Left lung (tissue), 10 donors: ENCODE results near the gene IRAG1. TPM values are rescaled to one million over a fixed set of nuclear protein-coding genes. Genes with fewer than 3 reads are reported as not detected.

Experiments
- ATAC-seq: fragments of 200-7000 bp; cut with Tn5 transposase; one replicate; pipeline ENCODE4 v1.9.1; 2020; ENCODE audit warnings: moderate library complexity
- DNase-seq, 4 donors: peaks; one replicate each; pipeline ENCODE4 v3.0.0-alpha.2; 2013 to 2020
- H3K27ac ChIP-seq, 2 donors: fragments of 200-600 bp; sonication (generic) in 1 of 2; one replicate each; pipeline versions ENCODE4 v1.5.0 to v1.8.0; 2020 to 2021
- H3K27me3 ChIP-seq, 2 donors: fragments of 200-600 bp; sonication (generic) in 1 of 2; one replicate each; pipeline versions ENCODE4 v1.5.0 to v1.8.0; 2020 to 2021
- H3K36me3 ChIP-seq, 2 donors: fragments of 200-600 bp; sonication (generic) in 1 of 2; one replicate each; pipeline versions ENCODE4 v1.5.0 to v1.8.0; 2020 to 2021
- H3K4me1 ChIP-seq, 2 donors: fragments of 200-600 bp; one replicate each; pipeline ENCODE4 v1.8.0; 2021
- H3K4me3 ChIP-seq, 2 donors: fragments of 200-600 bp; sonication (generic) in 1 of 2; one replicate each; pipeline versions ENCODE4 v1.5.0 to v1.8.0; 2020 to 2021; ENCODE audit warnings: mild to moderate bottlenecking in 1 of 2
- H3K9me3 ChIP-seq, 2 donors: fragments of 200-600 bp; sonication (generic) in 1 of 2; one replicate each; pipeline versions ENCODE4 v1.5.0 to v1.8.0; 2020 to 2021
- intact Hi-C, 2 donors: fragments of 100-400 bp; cut with DNase I; formaldehyde crosslinking; loops; one replicate each; pipeline versions ENCODE4 v1.11.2 to v1.14.2; 2022
- polyA plus RNA-seq, 6 donors: library from polyadenylated mRNA; unstranded; fragments of 120-200 nt; gene quantifications; one replicate each; pipeline ENCODE4 v1.2.1, GENCODE V29; 2013; ENCODE audit not compliant: insufficient read length in 6 of 6
- total RNA-seq, 2 donors: library from RNA; stranded (reverse); fragmentation: NEBNext Ultra II Directional; extraction: Animal tissue kit (Norgen Biotek cat#: 25700); gene quantifications; one replicate each; pipeline ENCODE4 v1.2.1, GENCODE V29; 2021
- TF ChIP-seq, protein P1 (sequence below), 2 donors: fragments of 200-600 bp; sonication (generic) in 1 of 2; IDR thresholded peaks; one replicate each; pipeline versions ENCODE4 v1.5.0 to v1.8.0; 2021; ENCODE audit warnings: antibody characterized with exemption in 2 of 2
- donor health status: DM: no; HTN: yes; CAD: no.
- donor health status: DM: no; HTN: no; CAD: no.

IRAG1 gene
- total and polyA plus RNA-seq, 8 donors, result 11.4 to 17.8 (median 16.7) TPM

DNA sequence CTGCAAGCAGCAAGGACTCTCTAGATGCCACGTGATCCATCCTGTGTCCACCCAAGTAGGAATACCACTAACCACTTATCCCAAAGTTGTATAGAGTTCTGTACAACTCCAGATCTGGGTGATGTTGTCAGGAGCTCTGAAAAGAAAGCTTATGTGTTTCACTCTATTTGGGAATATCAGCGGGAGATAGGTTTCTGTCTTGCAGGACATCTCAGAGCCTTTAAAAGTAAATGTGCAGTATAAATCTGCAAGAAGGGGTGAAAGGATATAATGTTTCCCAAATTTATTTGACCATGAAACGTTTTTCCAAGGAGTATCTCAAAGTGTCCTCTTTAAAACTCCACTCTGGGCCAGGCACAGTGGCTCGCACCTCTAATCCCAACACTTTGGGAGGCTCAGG lies 13.9 kb downstream of the IRAG1 start:
- TF ChIP-seq, protein P1, sequence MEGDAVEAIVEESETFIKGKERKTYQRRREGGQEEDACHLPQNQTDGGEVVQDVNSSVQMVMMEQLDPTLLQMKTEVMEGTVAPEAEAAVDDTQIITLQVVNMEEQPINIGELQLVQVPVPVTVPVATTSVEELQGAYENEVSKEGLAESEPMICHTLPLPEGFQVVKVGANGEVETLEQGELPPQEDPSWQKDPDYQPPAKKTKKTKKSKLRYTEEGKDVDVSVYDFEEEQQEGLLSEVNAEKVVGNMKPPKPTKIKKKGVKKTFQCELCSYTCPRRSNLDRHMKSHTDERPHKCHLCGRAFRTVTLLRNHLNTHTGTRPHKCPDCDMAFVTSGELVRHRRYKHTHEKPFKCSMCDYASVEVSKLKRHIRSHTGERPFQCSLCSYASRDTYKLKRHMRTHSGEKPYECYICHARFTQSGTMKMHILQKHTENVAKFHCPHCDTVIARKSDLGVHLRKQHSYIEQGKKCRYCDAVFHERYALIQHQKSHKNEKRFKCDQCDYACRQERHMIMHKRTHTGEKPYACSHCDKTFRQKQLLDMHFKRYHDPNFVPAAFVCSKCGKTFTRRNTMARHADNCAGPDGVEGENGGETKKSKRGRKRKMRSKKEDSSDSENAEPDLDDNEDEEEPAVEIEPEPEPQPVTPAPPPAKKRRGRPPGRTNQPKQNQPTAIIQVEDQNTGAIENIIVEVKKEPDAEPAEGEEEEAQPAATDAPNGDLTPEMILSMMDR (IDR thresholded peaks at IDR 0.05), result no peak
- Histone ChIP-seq H3K9me3 (no peaks in the 10 kb centered on the region), H3K36me3 (no peaks in the 10 kb centered on the region), H3K4me3 (no peak overlapping the region), H3K27me3 (peaks cover 0 to 5% of the 10 kb centered on the region in 2 donors), H3K27ac (no peak overlapping the region), H3K4me1 (peaks cover 10 to 12% of the 10 kb centered on the region in 2 donors)
- intact Hi-C loops, result no loop called here
- DNase-seq (no peak), ATAC-seq (no peak)

DNA sequence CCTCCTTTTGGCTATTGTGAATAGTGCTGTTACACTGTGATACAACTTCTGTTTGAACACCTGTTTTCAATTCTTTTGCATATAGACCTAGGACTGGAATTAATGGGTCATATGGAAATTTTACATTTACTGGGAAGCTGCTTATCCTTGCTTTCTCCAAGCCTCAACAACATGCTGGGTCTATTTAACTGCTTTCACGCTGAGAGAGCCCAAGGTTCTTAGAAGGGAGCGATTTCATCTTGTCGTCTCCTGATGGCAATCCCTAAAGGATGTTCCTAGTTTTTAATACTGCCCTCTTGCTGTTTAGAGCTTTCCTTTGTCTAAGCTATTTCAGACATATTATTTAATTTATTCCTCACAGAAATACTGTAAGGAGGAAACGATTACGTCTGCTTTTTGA lies 15.5 kb downstream of the IRAG1 start:
- intact Hi-C loops, result no loop called here
- H3K4me3 ChIP-seq, result no peak overlapping the region
- no peaks in the 10 kb centered on the region for H3K36me3 ChIP-seq
- DNase-seq (no peak), ATAC-seq (no peak)
- H3K27ac ChIP-seq, result no peak overlapping the region
- H3K9me3 ChIP-seq, result no peaks in the 10 kb centered on the region
- peaks cover 10 to 28% of the 10 kb centered on the region in 2 donors for H3K4me1 ChIP-seq
- TF ChIP-seq, protein P1 (IDR thresholded peaks at IDR 0.05), result no peak
- peaks cover 0 to 9% of the 10 kb centered on the region in 2 donors for H3K27me3 ChIP-seq

DNA sequence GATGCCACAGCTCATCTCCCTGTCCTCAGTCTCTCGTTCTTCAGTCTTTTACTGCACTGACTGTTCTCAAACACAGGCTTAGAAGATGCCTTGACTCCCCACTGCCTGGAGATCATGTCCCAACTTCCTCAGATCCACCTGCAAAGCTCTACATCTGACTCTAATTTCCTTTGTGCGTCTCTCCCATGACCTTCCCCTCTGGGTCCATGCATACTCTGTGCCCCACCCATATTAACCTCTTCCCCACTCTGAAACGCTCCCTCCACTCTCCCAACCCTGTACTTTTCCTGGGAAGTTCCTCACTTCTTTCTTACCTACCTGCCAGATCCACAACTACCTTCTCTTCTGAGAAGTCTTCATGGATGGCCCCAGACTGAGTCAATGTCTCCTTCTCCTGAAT lies 16.6 kb downstream of the IRAG1 start:
- DNase-seq (no peak), ATAC-seq (no peak)
- Histone ChIP-seq H3K9me3 (no peaks in the 10 kb centered on the region), H3K36me3 (no peaks in the 10 kb centered on the region), H3K27ac (no peak overlapping the region), H3K4me1 (peaks cover 10 to 28% of the 10 kb centered on the region in 2 donors), H3K27me3 (peaks cover 0 to 9% of the 10 kb centered on the region in 2 donors), H3K4me3 (no peak overlapping the region)
- intact Hi-C loops, result no loop called here
- TF ChIP-seq, protein P1 (IDR thresholded peaks at IDR 0.05), result no peak

DNA sequence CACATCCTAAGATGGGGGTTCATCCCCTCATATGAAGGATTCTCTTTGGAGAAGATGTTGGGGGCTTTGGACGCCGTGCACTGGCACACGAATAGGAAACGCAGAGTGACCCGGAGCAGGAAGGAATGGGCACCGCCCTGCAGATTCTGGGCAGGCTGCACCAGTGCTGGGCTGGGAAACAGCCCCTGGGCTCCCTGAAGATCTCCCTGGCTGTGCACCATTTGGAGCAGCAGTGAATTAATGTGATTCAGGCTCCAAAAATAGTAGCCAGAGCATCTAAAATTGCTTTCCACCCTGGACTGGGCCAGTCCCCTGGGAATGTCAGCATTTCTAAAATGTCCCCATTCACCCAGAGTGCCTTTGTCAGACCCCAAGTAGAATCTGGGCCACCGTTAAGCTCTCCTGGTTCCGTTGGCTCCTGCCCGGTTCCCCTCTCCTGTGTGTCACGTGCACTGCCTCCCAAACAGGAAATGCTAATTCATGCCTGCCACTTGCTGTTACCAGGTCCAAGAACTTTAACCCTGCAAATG lies 18.6 kb downstream of the IRAG1 start:
- intact Hi-C loops, result no loop called here
- ATAC-seq (peak; percentile 36), DNase-seq (no peak)
- H3K9me3 ChIP-seq, result no peaks in the 10 kb centered on the region
- H3K4me3 ChIP-seq, result no peak overlapping the region
- no peaks in the 10 kb centered on the region for H3K36me3 ChIP-seq
- H3K27me3 ChIP-seq, result peaks cover 0 to 9% of the 10 kb centered on the region in 2 donors
- TF ChIP-seq, protein P1 (IDR thresholded peaks at IDR 0.05), result no peak
- H3K27ac ChIP-seq, result peak overlapping the region; percentile 40 to 69
- H3K4me1 ChIP-seq, result peaks cover 10 to 32% of the 10 kb centered on the region in 2 donors

DNA sequence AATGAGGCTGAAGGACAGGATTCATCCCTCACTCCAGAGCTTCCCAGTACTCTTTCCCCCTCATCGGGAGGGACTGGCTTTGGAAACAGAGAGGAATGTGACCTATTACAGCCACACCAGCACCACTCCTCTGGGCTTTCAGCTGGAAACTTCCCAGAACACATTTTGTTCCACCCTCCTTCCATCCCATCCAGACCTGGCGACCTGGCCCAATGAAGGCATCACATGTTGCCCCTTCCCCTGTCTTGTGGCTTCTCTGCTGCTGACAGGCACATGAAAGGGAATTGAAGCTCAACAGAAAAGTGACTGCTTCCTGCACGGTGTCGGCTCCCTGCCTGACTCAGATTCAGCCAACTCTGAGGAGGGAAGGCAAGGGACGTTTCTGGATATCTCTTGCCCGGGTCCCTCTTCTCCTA lies 19.1 kb downstream of the IRAG1 start:
- Histone ChIP-seq H3K36me3 (no peaks in the 10 kb centered on the region), H3K27me3 (peaks cover 0 to 9% of the 10 kb centered on the region in 2 donors), H3K9me3 (no peaks in the 10 kb centered on the region), H3K27ac (peak overlapping the region; percentile 40 to 69), H3K4me3 (no peak overlapping the region), H3K4me1 (peaks cover 11 to 36% of the 10 kb centered on the region in 2 donors)
- intact Hi-C loops, result no loop called here
- DNase-seq (no peak), ATAC-seq (peak; percentile 17)
- TF ChIP-seq, protein P1 (IDR thresholded peaks at IDR 0.05), result no peak
